GM21381 (cell line): ENCODE data around the gene TTC21A.

Experiments
- ATAC-seq: cut with Tn5 transposase; IDR thresholded peaks from one replicate; pipeline ENCODE4 v1.9.1; 2021; ENCODE audit warnings: mild to moderate bottlenecking, moderate library complexity; ENCODE audit not compliant: unreplicated experiment

Gene TTC21A

DNA sequence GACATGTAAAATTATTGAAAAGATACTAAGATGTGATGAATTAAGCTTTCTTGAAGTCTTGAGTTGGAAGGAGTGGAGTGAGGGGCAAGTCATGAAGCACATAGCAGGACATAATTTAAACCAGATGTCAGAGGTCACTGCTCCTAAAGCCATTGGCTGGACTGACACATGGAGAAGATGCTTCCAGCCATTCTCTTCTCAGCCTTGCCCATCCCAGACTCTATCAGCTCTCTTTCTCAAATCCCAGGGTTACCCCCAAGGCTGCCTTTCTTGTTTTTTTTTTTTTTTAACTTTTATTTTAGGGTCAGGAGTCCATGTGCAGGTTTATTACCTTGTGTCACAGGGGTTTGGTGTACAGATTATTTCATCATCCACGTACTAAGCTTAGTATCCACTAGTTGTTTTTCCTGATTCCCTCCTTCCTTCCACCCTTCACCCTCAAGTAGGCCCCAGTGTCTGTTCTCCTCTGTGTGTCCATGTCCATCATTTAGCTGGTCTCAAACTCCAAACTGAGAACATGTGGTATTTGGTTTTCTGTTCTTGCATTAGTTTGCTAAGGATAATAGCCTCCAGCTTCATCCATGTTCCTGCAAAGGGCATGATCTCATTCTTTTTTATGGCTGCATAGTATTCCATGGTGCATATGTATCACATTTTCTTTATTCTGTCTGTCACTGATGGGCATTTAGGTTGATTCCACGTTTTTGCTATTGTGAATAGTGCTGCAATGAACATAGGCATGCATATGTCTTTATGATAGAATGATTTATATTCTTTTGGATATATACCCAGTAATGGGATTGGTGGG lies 66.0 kb downstream of the TTC21A start:
- ATAC-seq, result no peak

GRCh38 chr3:39176025-39176714 lies 68.7 kb downstream of the TTC21A start:
- ATAC-seq, result no peak

- peak; percentile 51 for ATAC-seq
Observed at GRCh38 chr3:39177708-39178332, 70.3 kb downstream of the TTC21A start.

DNA sequence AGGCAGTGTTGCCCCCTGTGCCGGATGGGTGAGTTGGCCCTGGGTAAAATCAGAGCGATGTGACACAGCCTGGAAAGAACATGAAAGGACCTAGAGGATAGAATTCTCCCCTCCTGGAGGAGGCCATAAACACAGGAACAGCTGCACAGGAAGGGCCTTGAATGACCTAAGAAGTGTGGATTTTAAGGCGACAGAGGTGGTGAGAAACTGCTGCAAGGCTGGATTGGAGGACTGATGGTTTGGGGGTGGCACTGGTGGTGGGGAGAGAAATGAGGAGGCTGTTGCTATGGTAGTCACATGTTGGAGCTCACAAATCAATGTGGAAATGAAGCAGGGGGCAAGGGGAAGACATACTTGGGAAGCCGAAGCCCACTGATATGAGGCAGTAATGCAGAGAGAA lies 71.1 kb downstream of the TTC21A start:
- ATAC-seq, result no peak

- ATAC-seq, result no peak
Observed at GRCh38 chr3:39180183-39180545, 72.7 kb downstream of the TTC21A start.

GRCh38 chr3:39180546-39181346 lies 73.3 kb downstream of the TTC21A start:
- ATAC-seq, result peak; percentile 87

- no peak for ATAC-seq
Observed at GRCh38 chr3:39181408-39182335, 74.2 kb downstream of the TTC21A start.

DNA sequence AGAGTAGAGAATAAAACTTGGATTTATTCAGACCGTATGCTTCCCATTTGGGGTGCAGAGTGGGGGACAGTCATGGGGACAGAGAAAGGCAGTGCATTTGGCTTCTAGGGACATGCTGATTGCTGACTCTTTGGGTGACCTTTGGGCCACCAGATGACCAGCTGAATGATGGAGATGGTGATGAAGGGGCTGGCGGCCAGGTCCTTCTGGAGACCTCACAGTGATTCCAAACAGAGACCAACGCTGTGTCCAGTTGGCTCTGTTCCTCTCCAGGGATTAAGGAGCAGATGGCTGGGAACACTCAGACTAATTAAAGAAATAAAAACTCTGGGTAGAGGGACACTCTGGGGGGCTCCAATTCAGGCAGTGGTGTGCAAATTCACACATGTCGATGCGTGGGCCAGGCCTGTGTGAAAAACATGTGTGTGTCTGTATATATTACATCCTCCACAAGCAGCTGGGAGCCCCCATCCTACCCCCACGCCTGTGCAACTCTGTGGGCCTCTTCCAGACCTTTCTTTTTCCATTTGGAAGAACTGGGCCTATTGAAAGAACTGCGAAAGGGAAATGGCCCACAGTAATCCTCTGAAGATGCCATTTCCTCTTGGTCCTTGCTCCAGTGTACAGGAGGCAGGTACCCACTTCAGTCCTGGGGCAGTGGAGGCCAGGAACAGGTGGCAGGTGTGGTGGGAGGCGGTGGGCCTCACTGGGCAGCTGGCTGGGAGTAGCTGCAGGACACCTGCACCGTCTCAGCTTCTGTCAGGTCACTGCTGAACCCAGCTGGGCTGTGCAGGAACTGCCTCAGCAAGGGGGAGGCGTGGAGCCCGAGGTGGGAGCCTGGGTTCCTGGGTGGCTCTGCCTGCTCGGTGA lies 76.0 kb downstream of the TTC21A start:
- no peak for ATAC-seq

GRCh38 chr3:39184081-39184967 lies 76.8 kb downstream of the TTC21A start:
- no peak for ATAC-seq

GRCh38 chr3:39184968-39185285 lies 77.4 kb downstream of the TTC21A start:
- ATAC-seq, result no peak

- no peak for ATAC-seq
Observed at GRCh38 chr3:39185326-39185958, 78.0 kb downstream of the TTC21A start.

DNA sequence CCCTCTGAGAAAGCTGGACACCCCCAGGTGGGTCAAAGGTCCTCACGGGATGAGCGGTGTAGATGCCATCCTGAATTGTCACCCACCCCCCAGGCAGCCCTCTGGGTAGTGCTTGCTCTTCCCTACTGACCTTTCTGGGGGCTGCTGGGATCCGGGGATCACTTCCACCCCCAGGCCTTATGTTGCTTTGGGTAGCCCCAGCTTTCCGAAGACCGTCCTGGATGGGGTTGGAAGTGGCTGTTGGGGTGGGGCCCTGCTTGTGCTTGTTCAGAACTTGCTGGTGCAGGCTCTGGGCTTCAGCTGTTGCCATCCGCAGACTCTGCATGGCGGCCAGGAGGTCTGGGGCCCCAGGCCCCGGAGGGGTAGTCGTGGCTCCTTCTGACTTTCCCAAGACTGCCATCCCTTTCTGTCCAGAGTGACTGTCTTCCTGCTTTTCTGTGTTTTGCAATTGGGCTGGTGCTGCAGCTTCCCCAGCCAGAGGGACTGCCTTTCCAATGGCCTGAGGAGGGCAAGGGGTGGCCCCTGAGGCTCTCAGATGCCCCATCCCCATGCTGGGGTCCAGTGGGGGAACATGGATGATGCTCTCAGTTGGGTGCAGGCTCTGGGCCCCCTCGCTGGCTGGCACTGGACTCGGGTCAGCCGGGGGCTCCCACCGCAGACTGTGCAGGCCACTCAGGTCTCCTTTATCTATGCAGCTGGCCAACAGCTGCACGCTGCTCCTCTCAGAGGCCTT lies 78.6 kb downstream of the TTC21A start:
- ATAC-seq, result no peak

GRCh38 chr3:39186692-39187151 lies 79.2 kb downstream of the TTC21A start:
- no peak for ATAC-seq

DNA sequence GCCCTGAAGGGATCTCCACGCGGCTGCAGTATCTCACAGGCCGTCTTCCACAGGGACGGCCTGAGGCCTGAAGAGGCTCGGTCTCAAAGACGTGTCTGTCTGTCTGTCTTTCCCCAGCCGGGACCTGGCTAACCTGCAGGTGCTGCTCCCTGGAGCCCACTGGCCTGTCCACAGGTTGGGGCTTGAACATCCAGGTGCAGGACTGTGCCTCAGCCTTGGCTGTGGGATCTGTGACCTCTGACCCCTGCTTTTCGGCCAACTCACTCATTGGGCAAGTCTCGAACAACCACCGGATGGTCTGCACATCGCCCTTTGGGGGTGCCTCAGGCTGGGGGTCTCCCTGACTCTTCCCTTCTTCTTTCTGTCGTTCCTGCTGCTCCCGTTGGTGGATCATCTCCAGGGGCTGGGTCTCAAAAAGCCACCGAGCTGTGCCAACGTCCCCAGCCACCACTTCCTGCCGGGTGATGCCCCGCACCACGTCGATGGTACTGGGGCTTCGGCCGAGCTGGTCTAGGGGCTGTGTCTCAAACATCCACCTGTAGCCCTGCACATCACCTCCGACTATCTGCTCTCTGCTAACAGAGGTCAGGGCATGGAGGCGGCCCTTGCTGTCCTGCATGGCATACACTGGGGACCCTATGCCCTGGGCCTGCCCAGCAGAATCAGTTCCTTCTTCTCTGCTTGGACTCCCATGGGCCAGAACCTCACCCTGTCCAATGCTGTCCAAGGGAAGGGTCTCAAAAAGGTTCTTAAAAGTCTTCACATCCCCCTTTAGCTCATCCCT lies 80.1 kb downstream of the TTC21A start:
- no peak for ATAC-seq
